ENCODE results near the gene MBTPS1. TPM values are rescaled to one million over a fixed set of nuclear protein-coding genes. Genes with fewer than 3 reads are reported as not detected.
A peak's percentile ranks its signal among the peaks of the same experiment; 100 is the strongest.

MBTPS1 gene
- total and polyA plus RNA-seq, 9 of the 15 experiments (the other 6 are each of a cell fraction or from before 2014, with no cell fraction given) = 2.8 to 57.6 (median 43.8) TPM

DNA sequence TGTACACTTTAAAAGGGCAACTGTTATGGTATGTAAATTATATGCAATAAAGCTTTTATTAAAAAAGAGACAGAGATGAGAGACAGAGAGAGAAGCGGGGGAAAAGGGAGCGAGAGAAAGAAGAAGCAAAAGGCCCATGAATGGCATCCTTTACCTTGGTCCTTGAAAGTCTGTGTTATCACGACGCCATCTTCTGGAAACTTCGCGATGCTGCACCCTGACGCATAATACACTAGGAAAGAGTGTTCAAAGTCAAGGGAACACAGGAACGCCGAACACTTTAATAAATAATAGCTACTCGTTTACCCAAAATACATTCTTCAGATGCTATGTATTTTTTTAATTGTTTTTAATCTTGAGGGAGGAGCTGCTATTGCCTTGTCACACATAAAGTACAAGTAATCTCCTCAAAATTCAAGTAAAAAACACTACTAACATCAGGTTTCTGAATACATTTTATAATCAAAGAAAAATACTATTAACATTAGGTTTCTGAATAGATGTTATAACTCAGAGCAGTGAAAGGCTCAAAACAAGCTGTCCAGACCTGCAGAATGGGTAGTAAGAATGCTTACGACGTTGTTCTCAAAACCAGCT, 51.1 kb downstream of the MBTPS1 start (continued):
- TF ChIP-seq, protein P1, sequence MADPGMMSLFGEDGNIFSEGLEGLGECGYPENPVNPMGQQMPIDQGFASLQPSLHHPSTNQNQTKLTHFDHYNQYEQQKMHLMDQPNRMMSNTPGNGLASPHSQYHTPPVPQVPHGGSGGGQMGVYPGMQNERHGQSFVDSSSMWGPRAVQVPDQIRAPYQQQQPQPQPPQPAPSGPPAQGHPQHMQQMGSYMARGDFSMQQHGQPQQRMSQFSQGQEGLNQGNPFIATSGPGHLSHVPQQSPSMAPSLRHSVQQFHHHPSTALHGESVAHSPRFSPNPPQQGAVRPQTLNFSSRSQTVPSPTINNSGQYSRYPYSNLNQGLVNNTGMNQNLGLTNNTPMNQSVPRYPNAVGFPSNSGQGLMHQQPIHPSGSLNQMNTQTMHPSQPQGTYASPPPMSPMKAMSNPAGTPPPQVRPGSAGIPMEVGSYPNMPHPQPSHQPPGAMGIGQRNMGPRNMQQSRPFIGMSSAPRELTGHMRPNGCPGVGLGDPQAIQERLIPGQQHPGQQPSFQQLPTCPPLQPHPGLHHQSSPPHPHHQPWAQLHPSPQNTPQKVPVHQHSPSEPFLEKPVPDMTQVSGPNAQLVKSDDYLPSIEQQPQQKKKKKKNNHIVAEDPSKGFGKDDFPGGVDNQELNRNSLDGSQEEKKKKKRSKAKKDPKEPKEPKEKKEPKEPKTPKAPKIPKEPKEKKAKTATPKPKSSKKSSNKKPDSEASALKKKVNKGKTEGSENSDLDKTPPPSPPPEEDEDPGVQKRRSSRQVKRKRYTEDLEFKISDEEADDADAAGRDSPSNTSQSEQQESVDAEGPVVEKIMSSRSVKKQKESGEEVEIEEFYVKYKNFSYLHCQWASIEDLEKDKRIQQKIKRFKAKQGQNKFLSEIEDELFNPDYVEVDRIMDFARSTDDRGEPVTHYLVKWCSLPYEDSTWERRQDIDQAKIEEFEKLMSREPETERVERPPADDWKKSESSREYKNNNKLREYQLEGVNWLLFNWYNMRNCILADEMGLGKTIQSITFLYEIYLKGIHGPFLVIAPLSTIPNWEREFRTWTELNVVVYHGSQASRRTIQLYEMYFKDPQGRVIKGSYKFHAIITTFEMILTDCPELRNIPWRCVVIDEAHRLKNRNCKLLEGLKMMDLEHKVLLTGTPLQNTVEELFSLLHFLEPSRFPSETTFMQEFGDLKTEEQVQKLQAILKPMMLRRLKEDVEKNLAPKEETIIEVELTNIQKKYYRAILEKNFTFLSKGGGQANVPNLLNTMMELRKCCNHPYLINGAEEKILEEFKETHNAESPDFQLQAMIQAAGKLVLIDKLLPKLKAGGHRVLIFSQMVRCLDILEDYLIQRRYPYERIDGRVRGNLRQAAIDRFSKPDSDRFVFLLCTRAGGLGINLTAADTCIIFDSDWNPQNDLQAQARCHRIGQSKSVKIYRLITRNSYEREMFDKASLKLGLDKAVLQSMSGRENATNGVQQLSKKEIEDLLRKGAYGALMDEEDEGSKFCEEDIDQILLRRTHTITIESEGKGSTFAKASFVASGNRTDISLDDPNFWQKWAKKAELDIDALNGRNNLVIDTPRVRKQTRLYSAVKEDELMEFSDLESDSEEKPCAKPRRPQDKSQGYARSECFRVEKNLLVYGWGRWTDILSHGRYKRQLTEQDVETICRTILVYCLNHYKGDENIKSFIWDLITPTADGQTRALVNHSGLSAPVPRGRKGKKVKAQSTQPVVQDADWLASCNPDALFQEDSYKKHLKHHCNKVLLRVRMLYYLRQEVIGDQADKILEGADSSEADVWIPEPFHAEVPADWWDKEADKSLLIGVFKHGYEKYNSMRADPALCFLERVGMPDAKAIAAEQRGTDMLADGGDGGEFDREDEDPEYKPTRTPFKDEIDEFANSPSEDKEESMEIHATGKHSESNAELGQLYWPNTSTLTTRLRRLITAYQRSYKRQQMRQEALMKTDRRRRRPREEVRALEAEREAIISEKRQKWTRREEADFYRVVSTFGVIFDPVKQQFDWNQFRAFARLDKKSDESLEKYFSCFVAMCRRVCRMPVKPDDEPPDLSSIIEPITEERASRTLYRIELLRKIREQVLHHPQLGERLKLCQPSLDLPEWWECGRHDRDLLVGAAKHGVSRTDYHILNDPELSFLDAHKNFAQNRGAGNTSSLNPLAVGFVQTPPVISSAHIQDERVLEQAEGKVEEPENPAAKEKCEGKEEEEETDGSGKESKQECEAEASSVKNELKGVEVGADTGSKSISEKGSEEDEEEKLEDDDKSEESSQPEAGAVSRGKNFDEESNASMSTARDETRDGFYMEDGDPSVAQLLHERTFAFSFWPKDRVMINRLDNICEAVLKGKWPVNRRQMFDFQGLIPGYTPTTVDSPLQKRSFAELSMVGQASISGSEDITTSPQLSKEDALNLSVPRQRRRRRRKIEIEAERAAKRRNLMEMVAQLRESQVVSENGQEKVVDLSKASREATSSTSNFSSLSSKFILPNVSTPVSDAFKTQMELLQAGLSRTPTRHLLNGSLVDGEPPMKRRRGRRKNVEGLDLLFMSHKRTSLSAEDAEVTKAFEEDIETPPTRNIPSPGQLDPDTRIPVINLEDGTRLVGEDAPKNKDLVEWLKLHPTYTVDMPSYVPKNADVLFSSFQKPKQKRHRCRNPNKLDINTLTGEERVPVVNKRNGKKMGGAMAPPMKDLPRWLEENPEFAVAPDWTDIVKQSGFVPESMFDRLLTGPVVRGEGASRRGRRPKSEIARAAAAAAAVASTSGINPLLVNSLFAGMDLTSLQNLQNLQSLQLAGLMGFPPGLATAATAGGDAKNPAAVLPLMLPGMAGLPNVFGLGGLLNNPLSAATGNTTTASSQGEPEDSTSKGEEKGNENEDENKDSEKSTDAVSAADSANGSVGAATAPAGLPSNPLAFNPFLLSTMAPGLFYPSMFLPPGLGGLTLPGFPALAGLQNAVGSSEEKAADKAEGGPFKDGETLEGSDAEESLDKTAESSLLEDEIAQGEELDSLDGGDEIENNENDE (IDR thresholded peaks at IDR 0.05; ENCODE audit: low read depth, low read length) = no peak
- TF ChIP-seq CHD2 (IDR thresholded peaks at IDR 0.05; ENCODE audit: low read depth, low read length) = no peak
- TF ChIP-seq, protein P2, sequence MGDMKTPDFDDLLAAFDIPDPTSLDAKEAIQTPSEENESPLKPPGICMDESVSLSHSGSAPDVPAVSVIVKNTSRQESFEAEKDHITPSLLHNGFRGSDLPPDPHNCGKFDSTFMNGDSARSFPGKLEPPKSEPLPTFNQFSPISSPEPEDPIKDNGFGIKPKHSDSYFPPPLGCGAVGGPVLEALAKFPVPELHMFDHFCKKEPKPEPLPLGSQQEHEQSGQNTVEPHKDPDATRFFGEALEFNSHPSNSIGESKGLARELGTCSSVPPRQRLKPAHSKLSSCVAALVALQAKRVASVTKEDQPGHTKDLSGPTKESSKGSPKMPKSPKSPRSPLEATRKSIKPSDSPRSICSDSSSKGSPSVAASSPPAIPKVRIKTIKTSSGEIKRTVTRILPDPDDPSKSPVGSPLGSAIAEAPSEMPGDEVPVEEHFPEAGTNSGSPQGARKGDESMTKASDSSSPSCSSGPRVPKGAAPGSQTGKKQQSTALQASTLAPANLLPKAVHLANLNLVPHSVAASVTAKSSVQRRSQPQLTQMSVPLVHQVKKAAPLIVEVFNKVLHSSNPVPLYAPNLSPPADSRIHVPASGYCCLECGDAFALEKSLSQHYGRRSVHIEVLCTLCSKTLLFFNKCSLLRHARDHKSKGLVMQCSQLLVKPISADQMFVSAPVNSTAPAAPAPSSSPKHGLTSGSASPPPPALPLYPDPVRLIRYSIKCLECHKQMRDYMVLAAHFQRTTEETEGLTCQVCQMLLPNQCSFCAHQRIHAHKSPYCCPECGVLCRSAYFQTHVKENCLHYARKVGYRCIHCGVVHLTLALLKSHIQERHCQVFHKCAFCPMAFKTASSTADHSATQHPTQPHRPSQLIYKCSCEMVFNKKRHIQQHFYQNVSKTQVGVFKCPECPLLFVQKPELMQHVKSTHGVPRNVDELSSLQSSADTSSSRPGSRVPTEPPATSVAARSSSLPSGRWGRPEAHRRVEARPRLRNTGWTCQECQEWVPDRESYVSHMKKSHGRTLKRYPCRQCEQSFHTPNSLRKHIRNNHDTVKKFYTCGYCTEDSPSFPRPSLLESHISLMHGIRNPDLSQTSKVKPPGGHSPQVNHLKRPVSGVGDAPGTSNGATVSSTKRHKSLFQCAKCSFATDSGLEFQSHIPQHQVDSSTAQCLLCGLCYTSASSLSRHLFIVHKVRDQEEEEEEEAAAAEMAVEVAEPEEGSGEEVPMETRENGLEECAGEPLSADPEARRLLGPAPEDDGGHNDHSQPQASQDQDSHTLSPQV (IDR thresholded peaks at IDR 0.05) = no peak
- TF ChIP-seq ZNF780A (CRISPR knock-in tag; IDR thresholded peaks at IDR 0.05) = no peak
- no peak for TF ChIP-seq TAF15 (IDR thresholded peaks at IDR 0.05; ENCODE audit: low read depth, low read length)
- TF ChIP-seq YY1 (IDR thresholded peaks at IDR 0.05; ENCODE audit: borderline replicate concordance in 1 of 3, control insufficient read depth in 1 of 3, extremely low read depth in 1 of 3, insufficient read depth in 3 of 3, insufficient read length in 1 of 3, insufficient replicate concordance in 2 of 3, low read depth in 1 of 3, low read length in 2 of 3) = no peak
- TF ChIP-seq CC2D1A (IDR thresholded peaks at IDR 0.05) = 0 out of 2 replicates have a peak, but pooled peaks have one; percentile 36
- TF ChIP-seq ZNF717 (CRISPR knock-in tag; IDR thresholded peaks at IDR 0.05) = no peak
- no peak for TF ChIP-seq NFIX (CRISPR knock-in tag; IDR thresholded peaks at IDR 0.05; ENCODE audit: low read depth)
- TF ChIP-seq ZNF174 (CRISPR knock-in tag; IDR thresholded peaks at IDR 0.05) = no peak
- no peak for TF ChIP-seq CEBPB (tag; IDR thresholded peaks at IDR 0.05)
- TF ChIP-seq EZH2 (IDR thresholded peaks at IDR 0.05; ENCODE audit: borderline replicate concordance, low read depth, low read length) = no peak
